Activated CD8-positive, alpha-beta T cell treated with anti-CD3 and anti-CD28 coated beads for 36 hours (primary cell): Measurements from ENCODE around the gene RNF150. TPM values are rescaled to one million over a fixed set of nuclear protein-coding genes. Genes with fewer than 3 reads are reported as not detected.

Experiments
- ATAC-seq: fragments of 200-7000 bp; cut with Tn5 transposase; one replicate; pipeline ENCODE4 v1.10.0; 2021; ENCODE audit warnings: mild to moderate bottlenecking, moderate library complexity
- CTCF ChIA-PET: fragments of 350-600 bp; sonication (Branson Sonifier 250); formaldehyde crosslinking; loops from one replicate; lab custom pipeline; 2021; ENCODE audit warnings: antibody characterized with exemption; lab: Charles Lee
- POLR2A ChIA-PET: fragments of 350-600 bp; sonication (Branson Sonifier 250); formaldehyde crosslinking; loops from one replicate; lab custom pipeline; 2021; ENCODE audit warnings: antibody characterized with exemption; lab: Charles Lee
- DNase-seq: peaks from one replicate; pipeline ENCODE4 v3.0.0-alpha.2; 2020
- H3K27ac Mint-ChIP-seq: one replicate; pipeline ENCODE4 v1.8.0; 2021; ENCODE audit warnings: mild to moderate bottlenecking, mixed read lengths
- H3K27me3 Mint-ChIP-seq: one replicate; pipeline ENCODE4 v1.8.0; 2021; ENCODE audit warnings: mixed read lengths
- H3K36me3 Mint-ChIP-seq: one replicate; pipeline ENCODE4 v1.8.0; 2021; ENCODE audit warnings: low read depth, mixed read lengths
- H3K4me1 Mint-ChIP-seq: one replicate; pipeline ENCODE4 v1.8.0; 2021; ENCODE audit warnings: low read depth, mixed read lengths
- H3K4me3 Mint-ChIP-seq: one replicate; pipeline ENCODE4 v1.8.0; 2021; ENCODE audit warnings: mild to moderate bottlenecking, moderate library complexity, mixed read lengths
- H3K9me3 Mint-ChIP-seq: one replicate; pipeline ENCODE4 v1.8.0; 2021; ENCODE audit warnings: mixed read lengths
- intact Hi-C: fragments of 100-400 bp; cut with micrococcal nuclease; formaldehyde crosslinking; loops from one replicate; pipeline ENCODE4 v1.10.0; 2022
- total RNA-seq, 2 experiments: library from RNA; stranded (reverse); gene quantifications; one replicate each; pipeline ENCODE4 v1.2.3, GENCODE V29; 2021
- TF ChIP-seq, protein P1 (sequence below): fragments of 200-600 bp; IDR thresholded peaks from one replicate; pipeline ENCODE4 v1.8.0; 2022; ENCODE audit warnings: antibody characterized with exemption, mild to moderate bottlenecking

RNF150 gene
- total RNA-seq, 2 experiments from 2014 or later: 0.09 to 0.43 TPM

DNA sequence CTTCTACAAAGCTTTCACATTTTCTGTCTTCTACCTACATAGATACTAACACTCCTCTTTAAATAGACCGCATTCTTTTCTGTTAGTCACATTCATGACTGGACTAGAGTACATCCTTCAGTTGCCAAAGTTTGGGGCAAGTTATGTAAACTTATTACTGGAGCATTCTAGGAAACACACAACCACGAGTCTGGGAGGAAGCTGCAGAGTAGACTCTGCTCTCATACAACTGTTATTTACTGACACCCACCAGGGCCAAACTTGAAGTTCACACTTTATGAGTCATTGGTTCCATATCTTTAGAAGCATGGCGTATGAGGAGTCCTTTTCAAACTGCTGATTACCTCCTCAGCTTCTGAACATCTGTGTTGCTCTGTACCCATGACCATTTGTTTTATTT lies 87.0 kb downstream of the RNF150 start:
- H3K27ac Mint-ChIP-seq: no peak overlapping the region
- no peaks in the 10 kb centered on the region for H3K4me1 Mint-ChIP-seq
- ChIA-PET POLR2A (no interaction called here), CTCF (no interaction called here)
- ATAC-seq: peak; percentile 82
- no peaks in the 10 kb centered on the region for H3K27me3 Mint-ChIP-seq
- no peaks in the 10 kb centered on the region for H3K36me3 Mint-ChIP-seq
- TF ChIP-seq, protein P1, sequence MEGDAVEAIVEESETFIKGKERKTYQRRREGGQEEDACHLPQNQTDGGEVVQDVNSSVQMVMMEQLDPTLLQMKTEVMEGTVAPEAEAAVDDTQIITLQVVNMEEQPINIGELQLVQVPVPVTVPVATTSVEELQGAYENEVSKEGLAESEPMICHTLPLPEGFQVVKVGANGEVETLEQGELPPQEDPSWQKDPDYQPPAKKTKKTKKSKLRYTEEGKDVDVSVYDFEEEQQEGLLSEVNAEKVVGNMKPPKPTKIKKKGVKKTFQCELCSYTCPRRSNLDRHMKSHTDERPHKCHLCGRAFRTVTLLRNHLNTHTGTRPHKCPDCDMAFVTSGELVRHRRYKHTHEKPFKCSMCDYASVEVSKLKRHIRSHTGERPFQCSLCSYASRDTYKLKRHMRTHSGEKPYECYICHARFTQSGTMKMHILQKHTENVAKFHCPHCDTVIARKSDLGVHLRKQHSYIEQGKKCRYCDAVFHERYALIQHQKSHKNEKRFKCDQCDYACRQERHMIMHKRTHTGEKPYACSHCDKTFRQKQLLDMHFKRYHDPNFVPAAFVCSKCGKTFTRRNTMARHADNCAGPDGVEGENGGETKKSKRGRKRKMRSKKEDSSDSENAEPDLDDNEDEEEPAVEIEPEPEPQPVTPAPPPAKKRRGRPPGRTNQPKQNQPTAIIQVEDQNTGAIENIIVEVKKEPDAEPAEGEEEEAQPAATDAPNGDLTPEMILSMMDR: no peak
- intact Hi-C loops: no loop called here
- H3K4me3 Mint-ChIP-seq: no peak overlapping the region
- DNase-seq: peak; percentile 15
- no peaks in the 10 kb centered on the region for H3K9me3 Mint-ChIP-seq

DNA sequence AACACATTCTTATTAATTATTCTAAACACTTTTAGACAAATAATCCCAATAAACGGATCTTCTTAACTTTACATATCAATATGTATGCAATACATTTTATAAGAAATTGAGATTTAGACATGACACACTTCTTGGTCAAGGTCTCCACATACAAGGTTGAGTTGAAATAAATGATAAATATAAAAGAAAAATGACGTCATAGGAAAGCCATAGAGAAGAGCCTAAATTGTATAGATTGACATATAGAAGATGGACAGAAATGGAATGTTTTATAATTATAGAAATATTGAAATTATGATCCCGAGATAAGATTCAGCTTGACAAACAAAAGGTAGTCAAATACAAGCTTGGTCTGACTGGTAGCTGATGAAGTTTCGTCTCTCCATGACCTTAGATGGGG lies 87.4 kb downstream of the RNF150 start:
- ATAC-seq (no peak), DNase-seq (no peak)
- ChIA-PET POLR2A (no interaction called here), CTCF (no interaction called here)
- H3K4me1 Mint-ChIP-seq: no peaks in the 10 kb centered on the region
- no peaks in the 10 kb centered on the region for H3K9me3 Mint-ChIP-seq
- no peak overlapping the region for H3K27ac Mint-ChIP-seq
- TF ChIP-seq, protein P1: no peak
- no peak overlapping the region for H3K4me3 Mint-ChIP-seq
- H3K27me3 Mint-ChIP-seq: no peaks in the 10 kb centered on the region
- H3K36me3 Mint-ChIP-seq: no peaks in the 10 kb centered on the region
- intact Hi-C loops: no loop called here

DNA sequence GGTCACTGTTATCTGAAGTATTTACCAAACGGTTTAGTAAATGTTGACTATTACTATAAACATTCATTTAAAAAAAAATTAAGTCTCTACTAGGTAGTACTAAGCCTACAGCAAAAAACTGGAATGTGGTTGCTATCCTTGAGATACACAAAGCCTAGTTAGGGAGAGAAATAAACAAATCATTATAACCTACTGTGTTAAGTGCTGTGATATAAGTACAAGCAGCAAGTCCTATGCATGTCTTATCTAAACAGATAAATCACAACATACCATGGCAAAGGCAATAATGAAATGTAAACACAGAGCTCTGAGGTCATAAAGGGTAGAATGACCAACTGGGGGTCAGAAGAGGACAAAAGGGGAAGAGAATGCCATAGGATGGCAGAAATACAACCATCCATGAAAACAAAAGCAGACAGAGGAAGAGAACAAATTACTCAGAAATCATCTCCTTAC lies 92.2 kb downstream of the RNF150 start:
- Mint-ChIP-seq H3K9me3 (no peaks in the 10 kb centered on the region), H3K27ac (no peak overlapping the region), H3K4me1 (no peaks in the 10 kb centered on the region), H3K27me3 (no peaks in the 10 kb centered on the region), H3K4me3 (no peak overlapping the region), H3K36me3 (no peaks in the 10 kb centered on the region)
- CTCF ChIA-PET: no interaction called here
- intact Hi-C loops: no loop called here
- TF ChIP-seq, protein P1: no peak
- ATAC-seq: no peak
- POLR2A ChIA-PET: no interaction called here
- DNase-seq: no peak

DNA sequence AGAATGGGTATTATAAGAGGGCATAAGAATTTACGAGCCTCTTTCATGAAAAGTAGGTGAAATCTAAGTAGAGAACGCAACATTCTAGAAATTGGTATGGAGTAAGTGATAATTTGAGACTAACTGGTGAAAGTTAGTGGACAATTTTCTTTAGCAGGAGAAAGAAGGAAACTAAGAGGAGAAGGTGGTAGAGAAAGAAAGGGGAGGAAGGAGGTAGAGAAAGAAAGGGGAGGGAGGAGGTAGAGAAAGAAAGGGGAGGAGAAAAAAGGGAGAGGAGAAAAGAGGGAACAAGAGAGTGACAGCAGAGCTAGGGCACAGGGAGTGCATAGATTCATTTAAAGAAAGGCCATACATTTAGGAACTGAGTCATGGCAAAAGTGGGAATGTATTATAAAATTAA lies 94.1 kb downstream of the RNF150 start:
- TF ChIP-seq, protein P1: no peak
- H3K27me3 Mint-ChIP-seq: no peaks in the 10 kb centered on the region
- intact Hi-C loops: no loop called here
- no peak overlapping the region for H3K4me3 Mint-ChIP-seq
- ATAC-seq: no peak
- POLR2A ChIA-PET: no interaction called here
- no peak overlapping the region for H3K27ac Mint-ChIP-seq
- no peak for DNase-seq
- CTCF ChIA-PET: no interaction called here
- no peaks in the 10 kb centered on the region for H3K4me1 Mint-ChIP-seq
- H3K36me3 Mint-ChIP-seq: no peaks in the 10 kb centered on the region
- no peaks in the 10 kb centered on the region for H3K9me3 Mint-ChIP-seq

DNA sequence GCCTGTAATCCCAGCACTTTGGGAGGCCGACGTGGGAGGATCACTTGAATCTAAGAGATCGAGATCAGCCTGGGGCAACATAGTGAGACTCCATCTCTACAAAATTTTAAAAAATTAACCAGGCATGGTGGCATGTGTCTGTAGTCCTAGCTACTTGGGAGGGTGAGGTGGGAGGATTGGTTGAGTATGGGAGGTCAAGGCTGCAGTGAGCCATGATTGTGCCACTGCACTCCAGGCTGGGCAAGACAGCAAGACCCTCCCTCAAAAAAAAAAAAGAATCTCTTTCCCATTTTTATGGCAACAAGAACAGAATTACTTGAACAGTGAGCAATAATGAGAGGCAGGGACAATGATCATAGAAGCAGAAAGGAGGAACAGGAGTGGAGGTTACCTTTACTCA lies 94.8 kb downstream of the RNF150 start:
- ChIA-PET CTCF (no interaction called here), POLR2A (no interaction called here)

More for the DNA sequence above, 94.8 kb downstream of the RNF150 start:
- ATAC-seq (no peak), DNase-seq (no peak)
- no peaks in the 10 kb centered on the region for H3K9me3 Mint-ChIP-seq
- no peaks in the 10 kb centered on the region for H3K4me1 Mint-ChIP-seq
- TF ChIP-seq, protein P1: no peak
- intact Hi-C loops: no loop called here
- H3K27me3 Mint-ChIP-seq: no peaks in the 10 kb centered on the region
- H3K4me3 Mint-ChIP-seq: no peak overlapping the region
- no peaks in the 10 kb centered on the region for H3K36me3 Mint-ChIP-seq
- no peak overlapping the region for H3K27ac Mint-ChIP-seq
